Measurements from ENCODE around the gene ZC3H4. TPM values are rescaled to one million over a fixed set of nuclear protein-coding genes. Genes with fewer than 3 reads are reported as not detected.

Gene ZC3H4
- total RNA-seq, 1 donor from 2014 or later = 11.4 TPM

DNA sequence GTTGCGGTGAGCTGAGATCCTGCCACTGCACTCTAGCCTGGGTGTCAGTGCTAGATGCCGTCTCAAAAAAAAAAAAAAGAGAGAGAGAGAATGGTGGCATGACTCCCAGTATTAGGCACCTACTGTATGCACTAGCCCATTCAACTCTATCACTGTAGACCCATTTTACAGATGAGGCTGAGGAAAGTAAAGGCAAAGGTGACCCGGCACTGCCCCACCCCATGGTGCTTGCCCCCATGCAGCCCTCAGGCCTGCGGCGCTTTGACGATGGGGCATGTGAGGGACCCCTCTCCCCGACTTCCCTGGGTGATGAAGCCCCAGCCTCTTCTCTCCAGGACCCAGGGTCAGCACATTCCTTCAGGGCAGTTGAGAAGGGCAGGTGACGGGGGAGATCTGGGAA is 86.7 kb downstream of the ZC3H4 start:
- DNase-seq (ENCODE audit: low spot score in 2 of 2) (no peak), FAIRE-seq (no peak)

DNA sequence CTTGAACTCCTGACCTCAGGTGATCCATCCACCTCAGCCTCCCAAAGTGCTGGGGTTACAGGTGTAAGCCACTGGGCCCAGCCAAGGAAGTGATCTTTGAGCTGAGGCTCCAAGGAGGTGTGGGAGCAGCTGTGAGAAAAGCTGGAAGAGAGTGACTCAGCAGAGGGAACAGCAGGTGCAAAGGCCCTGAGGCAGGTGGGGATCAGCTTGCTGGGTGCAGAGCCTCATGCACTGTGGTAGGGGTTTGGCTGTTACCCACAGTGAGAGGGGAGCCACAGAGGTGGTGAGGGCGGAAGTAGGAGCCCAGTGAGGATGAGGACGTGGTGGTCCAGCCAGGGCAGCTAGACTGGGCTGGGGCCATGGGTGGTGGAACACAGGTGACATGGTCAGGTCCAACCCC is 87.4 kb downstream of the ZC3H4 start:
- DNase-seq (ENCODE audit: low spot score in 2 of 2) (no peak), FAIRE-seq (no peak)

DNA sequence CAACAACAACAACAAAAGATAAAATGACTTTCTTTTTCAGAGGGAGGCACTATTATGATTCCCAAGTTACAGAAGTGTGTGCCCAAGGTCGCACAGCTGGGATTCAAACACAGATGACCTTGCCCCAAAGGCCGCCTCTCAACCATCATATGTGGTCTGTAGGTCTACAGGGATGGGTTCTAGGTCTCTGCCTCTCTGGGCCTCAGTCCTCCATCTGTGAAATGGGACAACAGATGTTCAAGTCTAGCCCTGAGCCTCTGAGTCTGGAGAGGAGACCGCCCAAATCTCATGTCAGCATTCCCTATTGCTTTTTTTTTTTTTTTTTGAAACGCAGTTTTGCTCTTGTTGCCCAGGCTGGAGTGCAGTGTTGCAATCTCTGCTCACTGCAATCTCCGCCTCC is 89.1 kb downstream of the ZC3H4 start:
- DNase-seq (ENCODE audit: low spot score in 2 of 2) (no peak), FAIRE-seq (no peak)

DNA sequence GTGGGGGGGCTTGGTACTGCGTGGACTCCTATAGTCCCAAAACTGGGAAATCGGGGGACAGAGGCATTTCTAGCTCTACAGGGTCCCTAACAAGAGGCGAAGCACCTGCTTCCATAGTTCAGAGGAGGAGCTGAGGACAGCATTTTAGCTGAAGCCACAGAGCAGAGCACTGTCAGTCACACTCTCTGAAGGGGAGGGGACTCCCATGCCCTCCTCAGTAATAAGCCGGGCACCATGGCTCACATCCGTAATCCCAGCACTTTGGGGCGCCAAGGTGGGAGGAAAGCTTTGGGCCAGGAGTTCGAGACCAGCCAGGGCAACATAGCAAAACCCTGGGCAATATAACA is 90.2 kb downstream of the ZC3H4 start:
- FAIRE-seq (no peak), DNase-seq (ENCODE audit: low spot score in 2 of 2) (no peak)

DNA sequence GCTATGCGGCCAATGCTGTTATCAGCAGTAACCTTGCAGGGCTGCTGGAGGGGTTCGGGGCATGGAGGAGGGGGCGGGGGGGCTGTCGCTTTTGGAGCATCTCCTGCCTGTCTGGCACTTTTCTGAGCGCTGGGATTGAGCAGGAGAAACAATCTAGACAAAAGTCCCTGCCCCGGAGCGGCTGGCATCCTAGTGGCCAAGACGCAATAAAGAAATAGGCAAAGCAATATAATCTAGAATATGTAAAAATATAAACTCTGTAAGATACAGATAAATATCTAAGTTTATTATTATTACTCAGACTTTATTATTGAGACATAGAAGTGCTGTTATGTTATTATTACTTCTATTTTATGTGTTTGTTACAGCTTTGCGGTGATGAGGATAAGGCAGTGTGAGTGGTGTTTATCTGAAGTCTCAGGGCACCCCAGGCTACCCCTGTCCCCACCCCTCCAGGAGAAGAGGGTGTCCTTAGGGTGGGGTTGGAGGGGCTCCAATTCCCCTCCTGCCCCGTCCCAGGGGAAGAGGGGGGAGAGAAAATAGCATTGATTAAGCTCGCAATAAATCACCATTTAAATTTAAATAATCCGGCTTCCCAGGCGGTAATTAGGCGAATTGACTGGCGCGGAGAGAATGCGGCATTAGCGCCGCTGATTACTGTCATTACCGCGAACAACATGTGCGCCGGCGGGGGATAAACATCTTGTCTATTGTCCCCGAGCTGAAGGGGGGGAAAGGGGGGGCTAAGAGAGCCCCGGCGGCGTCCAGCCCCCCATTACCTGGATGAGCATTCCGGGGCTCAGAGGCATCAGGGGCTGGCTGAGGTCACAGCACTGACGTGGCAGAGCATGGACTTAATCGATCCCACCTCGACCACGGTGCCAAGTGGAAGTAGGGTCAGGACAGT is 90.8 kb downstream of the ZC3H4 start:
- no peak for DNase-seq (ENCODE audit: low spot score in 2 of 2)
- no peak for FAIRE-seq

DNA sequence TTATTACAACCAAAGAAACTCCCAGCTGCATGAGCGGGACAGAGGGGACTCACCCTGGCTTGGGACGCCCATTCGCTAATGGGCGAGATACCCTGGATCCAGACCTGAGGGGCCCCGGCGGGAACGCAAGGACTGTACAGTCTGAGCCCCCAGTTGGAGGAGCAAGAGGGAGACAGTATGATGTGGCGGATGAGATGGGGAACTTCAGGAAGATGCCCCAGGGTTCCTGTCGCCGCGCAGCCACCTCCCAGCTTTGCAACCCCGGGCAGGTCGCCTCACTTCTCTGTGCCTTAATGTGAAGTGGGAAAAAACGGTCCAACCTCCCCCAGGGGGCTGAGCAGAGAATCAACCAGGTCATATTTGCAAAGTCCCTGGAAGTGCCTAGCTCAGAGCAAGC is 91.4 kb downstream of the ZC3H4 start:
- DNase-seq (ENCODE audit: low spot score in 2 of 2) (no peak), FAIRE-seq (no peak)

DNA sequence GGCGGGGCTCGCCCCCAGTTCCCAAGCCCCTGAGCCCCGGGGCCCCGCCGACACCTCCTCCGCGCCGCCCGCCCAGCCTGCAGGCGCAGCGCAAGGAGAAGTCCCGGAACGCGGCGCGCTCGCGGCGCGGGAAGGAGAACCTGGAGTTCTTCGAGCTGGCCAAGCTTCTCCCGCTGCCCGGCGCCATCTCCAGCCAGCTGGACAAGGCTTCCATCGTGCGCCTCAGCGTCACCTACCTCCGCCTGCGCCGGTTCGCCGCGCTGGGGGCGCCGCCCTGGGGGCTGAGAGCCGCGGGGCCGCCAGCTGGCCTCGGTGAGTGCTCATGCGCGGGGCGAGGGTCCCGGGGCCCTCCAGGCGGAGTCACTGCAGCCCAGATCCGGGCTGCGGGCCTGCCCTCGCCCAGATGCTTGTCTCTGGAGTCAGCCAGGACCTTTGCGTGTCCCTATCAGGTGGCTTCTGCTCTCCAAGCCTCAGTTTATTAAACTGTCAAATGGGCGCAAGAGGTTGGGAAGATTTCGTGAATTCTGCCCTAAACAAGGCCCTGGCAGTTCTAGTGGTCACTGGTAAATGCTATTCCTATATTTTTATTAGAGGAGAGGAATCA is 91.9 kb downstream of the ZC3H4 start:
- DNase-seq (ENCODE audit: low spot score in 2 of 2) (no peak), FAIRE-seq (no peak)

DNA sequence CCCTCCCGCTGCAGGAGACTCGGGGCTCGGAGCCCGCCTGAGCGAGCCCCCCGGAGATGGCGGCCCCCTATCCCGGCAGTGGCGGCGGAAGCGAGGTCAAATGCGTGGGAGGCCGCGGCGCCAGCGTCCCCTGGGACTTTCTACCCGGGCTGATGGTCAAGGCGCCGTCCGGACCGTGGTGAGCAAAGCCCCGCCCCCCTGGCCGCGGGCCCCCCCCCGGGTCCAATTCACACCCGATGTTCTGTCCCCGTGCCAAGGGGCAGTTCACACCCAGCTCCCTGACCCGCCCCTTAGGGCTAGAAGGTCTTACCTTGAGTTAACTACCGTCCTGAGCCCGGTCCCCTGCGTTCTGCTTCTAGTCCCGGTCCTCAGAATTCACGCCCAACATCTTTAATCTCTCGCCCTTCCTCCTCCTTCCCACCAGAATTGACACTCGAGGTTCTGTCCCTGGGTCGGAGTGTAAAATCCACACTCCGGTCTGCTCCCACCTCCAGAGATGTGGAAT is 92.5 kb downstream of the ZC3H4 start:
- no peak for DNase-seq (ENCODE audit: low spot score in 2 of 2)
- no peak for FAIRE-seq

DNA sequence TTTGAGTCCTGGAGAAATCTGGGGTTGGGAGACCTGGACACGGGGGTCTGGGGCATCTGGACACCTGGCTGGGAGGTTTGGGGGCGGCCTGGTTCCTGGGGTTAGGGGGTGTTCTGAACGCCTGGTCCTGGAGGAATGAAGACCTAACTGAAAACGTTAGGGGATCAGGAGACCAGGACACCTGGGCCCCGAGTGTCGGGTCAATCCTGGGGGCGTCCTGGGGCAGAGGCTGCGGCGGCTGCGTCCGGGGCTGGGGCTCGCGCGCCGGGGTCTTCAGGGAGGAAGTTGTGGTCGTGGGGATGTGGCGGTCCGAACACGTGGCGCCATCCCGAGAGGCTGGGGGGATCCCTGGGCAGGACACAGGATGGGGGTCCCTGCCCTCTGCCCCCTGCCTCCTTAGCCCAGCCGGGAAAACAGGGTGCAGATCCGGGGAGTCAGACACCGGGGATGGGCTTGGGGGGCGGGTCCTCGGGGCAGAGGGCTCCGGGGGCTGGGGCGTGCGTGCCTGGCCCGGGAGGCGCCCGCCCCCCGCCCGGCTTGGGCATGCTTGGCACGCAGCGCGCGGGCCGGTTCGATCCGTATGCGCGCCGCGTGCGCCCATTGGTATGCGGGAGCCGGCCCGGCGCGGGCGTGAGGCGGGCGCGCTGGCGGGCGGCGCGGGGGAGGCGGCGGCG is 93.3 kb downstream of the ZC3H4 start:
- FAIRE-seq (no peak), DNase-seq (ENCODE audit: low spot score in 2 of 2) (no peak)

DNA sequence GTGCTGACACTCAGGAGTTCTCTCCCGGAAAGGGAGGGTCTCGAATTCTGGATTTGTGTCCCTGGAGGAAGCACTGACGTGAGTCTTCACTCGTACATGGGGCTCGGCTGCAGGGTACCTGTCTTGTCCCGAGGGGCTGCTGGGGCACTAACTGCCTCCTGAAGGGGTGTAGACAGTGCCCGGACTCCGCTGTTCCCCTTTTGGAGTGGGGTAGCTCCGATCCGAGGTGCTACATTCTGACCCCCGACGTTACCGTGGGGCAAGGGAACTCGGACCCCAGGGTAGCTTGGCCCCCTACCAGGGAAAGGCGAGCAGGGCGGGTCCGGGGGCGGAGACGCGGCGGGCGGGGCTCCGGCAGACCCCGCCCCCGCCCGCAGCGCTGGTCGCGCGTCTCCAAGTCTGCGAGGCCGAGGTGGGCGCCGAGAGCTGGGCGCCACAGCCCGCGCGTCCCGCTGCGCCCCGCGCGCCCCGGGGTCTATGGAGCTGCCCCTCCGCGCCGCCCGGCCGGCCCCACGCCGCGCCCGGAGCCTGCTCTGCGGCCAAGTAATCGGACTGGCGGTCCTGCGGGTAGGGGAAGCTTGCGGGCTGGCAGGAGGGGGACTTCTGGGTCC is 94.0 kb downstream of the ZC3H4 start, which contains the start of gene NPAS1:
NPAS1 (plus strand) TSS at position 407 of the 611 bp plus-strand sequence. CDS start 1,211 bp downstream, outside the sequence.
- FAIRE-seq (no peak), DNase-seq (ENCODE audit: low spot score in 2 of 2) (no peak)

DNA sequence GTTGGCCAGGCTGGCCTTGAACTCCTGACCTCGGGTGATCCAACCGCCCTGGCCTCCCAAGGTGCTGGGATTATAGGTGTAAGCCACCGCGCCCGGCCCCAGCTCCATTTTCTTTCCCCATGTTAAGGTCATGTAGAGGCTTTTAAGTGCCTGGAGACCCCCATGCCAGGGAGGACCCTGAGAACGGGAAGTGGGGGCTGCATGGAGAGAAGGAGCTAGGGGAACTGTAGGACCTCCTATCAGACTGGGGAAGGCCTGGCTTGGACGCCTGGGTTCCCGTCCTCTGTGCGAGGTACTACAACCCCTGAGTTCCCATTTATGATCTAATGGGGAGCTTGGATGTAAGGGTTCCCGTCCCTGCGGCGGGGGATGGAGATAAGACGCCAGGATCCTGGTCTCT is 94.7 kb downstream of the ZC3H4 start:
- no peak for DNase-seq (ENCODE audit: low spot score in 2 of 2)
- FAIRE-seq = no peak

Other genes starting within 250 kb of the ZC3H4 start
- 2.9 TPM for gene NPAS1, start 93.9 kb downstream of the ZC3H4 start, total RNA-seq
- gene TMEM160, start 65.2 kb downstream of the ZC3H4 start, total RNA-seq = 26.1 TPM
- 96.2 TPM for gene SAE1, start 17.1 kb upstream of the ZC3H4 start, total RNA-seq
- gene BBC3, start 117.4 kb upstream of the ZC3H4 start, total RNA-seq = 12.2 TPM
- 2.4 TPM for gene CCDC9, start 142.7 kb upstream of the ZC3H4 start, total RNA-seq
- gene INAFM1, start 161.1 kb upstream of the ZC3H4 start, total RNA-seq = 4.1 TPM
- under 0.01 TPM for gene C5AR1, start 196.1 kb upstream of the ZC3H4 start, total RNA-seq
- gene C5AR2, start 218.4 kb upstream of the ZC3H4 start, total RNA-seq = under 0.01 TPM
- gene DHX34, start 235.5 kb upstream of the ZC3H4 start, total RNA-seq = 10.2 TPM

Data from frontal cortex (tissue), 4 donors.